GM21723 (cell line): ENCODE data around the gene CLDN14.

ENCODE experiments used
- ATAC-seq: cut with Tn5 transposase; IDR thresholded peaks from one replicate; pipeline ENCODE4 v1.9.1; 2021; ENCODE audit warnings: mild to moderate bottlenecking, moderate library complexity; ENCODE audit not compliant: unreplicated experiment

The CLDN14 gene, protein sequence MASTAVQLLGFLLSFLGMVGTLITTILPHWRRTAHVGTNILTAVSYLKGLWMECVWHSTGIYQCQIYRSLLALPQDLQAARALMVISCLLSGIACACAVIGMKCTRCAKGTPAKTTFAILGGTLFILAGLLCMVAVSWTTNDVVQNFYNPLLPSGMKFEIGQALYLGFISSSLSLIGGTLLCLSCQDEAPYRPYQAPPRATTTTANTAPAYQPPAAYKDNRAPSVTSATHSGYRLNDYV

DNA sequence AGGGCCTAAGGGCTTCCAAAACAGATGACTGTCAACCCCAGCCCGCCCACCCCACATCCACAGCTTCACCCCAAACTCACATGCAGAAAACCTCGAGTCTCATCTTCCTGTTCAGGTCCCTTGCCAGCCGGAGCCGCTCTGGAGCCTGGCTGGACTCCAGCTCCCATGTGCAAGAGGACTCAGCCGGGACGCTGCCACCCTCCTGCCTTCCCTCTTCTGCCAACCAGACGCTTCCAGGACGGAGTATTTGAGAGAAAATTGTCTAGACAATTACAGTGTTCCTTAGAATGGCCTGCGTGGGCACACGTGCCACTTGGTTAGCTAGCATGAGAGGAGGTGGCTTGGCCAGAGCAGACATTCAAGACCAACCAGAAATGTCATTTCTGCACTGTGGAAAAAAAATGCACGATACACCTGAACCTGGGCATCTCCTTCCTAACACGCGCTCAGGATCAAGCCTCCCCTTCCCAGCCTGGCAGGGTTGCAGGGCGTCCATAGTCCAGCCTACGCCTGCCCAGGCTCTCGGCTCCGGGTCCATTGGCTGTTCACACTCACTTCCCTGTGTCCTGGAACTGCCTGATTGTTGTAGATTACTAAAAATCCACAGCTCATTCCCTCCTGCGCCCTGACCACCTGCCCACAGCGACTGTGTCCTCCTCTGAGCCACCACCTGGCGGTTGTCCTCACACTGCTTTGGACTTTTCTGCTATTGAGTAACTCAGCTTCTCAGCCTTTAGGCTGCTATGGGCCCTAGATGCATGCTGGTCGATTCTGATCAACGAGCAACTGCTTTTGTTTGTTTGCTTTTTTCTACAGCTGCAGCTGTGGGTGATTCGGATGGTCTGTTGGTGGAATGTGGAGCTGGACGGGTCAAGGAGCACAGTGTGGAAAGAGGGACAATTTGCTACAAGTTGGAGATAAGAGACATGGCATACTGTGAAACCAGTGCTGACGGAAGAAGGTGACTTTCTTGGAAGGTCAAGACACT is at the start of gene CLDN14:
Gene CLDN14, minus strand, starts transcription at position 708 of the 988 bp plus-strand sequence. CDS start 18,427 bp downstream, outside the sequence.
- no peak for ATAC-seq

DNA sequence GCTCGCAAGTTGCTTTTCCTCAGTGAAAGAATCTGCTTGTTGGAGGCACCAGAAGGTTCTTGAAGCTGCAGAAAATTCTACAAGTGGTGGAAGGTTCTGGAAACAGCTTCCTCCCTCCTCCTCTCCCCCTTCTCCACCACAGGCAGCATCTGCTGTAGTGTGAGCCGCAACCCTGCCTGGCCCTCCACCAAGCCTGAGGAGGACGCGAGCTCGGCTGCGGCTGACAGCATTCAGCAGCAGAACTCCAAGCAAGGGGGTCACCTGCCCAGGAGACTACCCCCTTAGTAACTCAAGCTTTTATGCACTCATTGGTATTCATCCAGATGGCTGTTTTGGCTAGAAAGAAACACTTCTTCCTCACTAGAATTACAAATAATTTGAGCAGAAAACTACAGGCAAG is 48.8 kb upstream of the CLDN14 start:
- no peak for ATAC-seq

DNA sequence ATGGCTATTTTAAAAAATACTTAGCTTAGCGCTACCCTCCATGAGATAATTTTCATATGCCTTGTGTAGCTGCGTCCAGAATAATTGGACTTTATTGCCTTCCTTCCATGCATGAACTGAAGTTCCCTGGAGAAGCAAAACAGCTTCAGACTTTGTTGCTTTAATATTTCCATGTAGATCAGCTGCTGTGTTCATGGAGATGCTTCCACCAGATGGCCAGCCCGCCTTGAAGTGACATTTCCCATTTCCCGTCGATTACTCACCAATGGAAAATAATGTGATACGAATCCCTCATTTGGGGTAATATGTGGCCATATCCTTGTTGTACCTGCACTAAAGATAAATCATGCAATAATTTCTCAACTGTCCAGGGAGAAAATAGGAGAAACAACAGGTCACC is 47.4 kb upstream of the CLDN14 start:
- ATAC-seq = no peak

DNA sequence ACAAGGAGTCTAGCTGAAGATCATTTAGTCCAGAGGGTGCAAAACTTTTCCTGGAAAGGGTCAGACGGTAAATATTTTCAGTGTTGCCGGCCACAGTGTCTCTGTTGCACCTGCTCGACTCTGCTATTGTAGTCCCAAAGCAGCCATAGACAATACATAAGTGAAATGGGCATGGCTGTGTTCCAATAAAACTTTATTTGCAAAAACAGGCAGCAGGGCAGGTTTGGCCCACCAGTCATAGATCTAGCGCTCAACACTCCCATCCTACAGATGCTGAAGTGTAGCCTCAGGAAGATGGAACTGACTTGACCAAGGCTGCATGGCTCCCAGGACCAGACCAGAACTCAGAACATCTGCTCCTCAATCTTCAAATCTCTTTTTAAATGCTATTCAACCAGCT is 46.2 kb upstream of the CLDN14 start:
- ATAC-seq = no peak

DNA sequence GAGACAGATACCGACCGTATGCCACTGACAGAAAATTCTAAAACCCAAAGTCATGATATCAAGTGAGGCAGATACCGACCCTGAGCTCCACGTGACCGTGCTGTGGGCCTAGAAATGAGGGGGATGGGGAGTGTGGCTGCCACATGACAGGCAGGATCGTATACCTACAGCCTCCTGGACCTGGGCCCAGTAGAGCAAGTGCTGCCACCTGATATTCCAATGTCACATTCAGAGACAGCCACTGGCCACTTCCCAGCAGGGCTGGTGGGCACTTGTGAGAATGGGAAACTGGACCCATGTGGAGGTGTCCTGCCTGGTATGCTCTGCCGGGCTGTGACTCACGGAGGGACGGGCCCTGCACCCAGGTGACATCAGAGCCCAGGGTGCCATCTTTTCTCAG is 44.6 kb upstream of the CLDN14 start:
- ATAC-seq = no peak

DNA sequence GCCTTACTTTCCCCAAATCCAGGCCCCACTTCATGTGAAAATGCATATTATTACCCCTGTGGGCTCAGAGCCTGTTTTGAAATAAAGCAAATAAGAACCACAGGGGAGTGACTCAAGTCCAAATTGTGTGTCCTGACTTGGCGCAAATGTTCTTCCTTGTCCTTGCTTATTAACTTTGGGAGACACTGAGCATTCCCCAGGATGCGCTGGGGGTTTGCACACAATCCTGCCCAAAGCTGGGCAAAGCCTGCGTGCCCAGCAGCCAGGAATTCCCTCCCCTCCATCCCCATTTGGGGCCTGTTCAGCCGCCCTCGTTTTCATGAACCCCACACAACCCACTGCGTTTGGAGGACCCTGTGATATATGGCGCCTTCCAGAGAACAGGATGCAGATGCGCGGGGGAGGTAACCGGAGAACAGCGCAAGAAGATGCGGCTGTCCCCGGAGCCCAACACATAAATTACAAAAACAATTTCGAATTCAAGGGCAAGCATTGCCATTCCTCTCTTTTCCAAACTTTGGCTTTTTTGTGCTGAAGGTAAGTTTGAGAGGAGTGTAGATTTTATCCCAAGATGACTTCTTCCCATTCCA is 42.4 kb upstream of the CLDN14 start:
- no peak for ATAC-seq

DNA sequence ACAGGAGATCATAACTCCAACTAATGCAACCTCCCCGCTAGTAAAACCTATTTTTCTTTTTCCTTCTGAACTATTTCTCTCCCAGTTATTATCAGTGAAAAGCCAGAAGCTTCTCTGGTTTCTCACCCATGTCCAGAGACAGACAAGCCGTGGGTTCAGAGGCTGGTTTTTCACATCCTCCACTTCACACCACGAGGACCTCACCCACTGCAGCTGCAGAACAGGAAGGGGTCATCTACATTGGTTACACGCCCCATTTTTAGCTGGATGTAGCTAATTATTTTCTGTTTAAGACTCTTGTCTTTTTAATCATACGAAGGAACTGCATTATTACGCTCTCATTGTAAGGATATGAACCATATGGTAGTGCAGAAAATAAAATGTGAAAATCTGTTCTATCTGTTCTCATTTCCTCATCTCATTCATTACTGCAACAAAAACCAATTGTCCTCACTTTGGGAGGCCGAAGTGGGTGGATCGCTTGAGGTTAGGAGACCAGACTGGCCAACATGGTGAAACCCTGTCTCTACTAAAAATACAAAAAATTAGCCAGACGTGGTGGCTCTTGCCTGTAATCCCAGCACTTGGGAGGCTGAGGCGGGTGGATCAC is 39.1 kb upstream of the CLDN14 start:
- ATAC-seq = no peak

DNA sequence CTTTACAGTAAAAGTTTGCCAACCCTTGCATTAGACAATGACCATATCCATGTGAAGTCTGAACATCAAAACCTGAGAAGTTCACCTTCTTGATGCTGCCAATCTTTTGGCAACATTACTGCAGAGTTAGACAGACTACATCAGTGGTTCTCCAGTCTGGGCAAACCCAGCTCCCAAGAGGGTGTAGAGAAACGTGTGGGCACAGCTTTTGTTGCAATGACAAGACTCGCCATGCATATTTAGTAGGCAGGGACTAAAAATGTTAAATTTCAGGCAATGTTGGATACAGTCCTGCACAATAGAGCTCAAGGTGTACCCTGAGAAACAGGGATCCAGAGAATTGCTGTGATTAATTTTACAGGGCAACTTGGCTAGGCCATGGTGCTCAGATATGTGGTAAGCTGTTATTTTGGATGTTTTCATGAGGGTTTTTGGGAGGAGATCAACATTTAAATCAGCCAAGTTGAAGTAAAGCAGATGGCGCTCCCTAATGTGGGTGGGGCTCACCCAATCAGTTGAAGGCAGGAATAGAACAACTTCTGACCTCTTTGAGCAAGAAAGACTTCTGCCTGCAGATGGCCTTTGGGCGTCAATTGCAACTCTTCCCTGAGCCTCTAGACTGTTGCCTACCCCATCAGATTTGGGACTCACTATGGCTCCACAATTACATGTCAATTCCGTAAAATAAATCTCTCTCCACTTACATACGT is 37.6 kb upstream of the CLDN14 start:
- no peak for ATAC-seq

DNA sequence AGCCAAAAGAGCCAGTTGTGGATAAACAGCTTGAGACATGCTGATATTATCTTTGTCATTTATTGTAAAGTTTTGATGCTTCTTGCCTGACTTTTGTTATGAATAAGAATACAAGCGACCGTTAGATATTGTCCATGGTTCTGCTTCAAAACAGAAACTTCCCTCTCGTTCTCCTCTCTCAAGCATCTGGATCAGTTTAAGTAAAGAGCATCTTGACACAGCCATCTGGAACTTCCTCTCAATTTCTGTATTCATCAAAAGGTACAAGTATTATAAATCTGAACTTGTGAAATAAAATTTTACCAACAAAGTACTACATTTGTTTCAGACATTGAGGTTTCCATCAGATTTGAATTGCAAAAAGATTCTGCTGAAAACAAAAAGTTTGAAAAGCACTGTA is 36.4 kb upstream of the CLDN14 start:
- no peak for ATAC-seq

DNA sequence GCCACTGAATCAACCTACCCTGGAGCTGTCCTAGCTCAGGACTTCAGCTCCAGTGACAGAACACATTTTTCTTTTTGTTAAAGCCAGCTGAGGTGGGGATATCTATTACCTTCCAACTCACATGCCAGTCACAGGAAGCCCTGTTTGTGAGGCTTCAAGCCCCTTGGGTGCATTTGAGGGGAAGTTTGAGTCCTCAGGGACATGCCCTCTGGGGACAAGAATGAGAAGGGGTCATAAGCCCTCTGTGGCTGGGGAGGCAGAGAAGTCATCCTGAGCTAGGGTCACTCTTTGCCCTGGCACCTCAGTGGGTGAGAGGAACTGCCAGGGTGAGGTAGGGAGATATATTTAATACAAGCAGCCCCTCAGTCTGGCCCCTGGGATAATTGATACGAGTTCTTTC is 33.5 kb upstream of the CLDN14 start:
- no peak for ATAC-seq

DNA sequence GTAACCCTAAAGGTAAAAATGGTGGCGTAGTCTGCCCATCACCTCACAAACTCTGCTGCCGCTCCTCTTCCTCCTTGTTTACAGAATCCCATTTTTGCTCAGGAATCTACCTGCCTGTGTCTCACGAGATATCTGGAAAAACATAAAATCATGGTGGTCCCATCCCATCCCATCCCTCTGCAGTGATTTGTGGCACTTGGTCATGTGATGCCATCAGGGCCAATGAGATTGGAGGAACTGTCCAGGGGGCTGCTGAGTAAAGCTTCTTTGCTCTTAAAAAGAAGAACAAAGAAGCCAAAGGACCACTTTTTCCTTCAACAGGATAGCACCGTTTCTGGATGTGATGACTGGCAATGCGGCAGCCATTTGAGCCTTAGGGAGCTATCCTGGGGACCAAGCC is 33.0 kb upstream of the CLDN14 start:
- ATAC-seq = no peak

DNA sequence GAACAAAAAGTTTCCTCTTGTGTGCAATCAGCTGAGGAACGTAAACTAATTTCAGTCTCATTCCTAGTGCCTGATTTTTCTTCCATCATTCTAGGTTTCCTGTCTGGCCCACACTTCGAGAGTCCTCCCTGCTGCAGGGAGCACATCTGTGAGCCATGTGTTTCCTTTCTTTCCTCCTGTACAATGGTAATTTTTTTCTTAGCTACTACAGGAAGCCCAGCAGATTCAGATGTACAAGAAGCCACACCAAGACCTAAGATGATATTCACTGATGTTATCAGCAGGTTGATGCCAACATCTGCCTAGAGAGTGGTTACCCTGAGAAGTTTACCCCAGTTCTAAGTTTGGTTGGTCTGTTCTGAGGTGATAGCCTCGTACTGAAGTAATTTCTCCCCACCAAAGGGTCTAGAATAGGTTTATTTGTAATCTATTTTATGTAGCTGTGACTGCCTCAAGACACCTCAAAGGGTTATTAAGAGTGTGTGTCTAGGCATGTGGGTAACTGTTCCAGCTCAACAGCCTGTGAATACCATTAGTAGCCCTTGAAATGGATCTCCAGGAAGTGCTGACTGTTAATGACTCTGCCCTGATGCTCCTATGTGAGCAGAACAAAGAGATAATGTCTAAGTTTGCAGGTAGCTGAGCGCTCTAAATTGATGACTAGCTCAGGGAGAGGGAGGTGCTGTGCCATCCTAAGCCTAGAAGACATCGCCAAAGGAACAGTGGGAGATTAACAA is 31.7 kb upstream of the CLDN14 start:
- no peak for ATAC-seq

DNA sequence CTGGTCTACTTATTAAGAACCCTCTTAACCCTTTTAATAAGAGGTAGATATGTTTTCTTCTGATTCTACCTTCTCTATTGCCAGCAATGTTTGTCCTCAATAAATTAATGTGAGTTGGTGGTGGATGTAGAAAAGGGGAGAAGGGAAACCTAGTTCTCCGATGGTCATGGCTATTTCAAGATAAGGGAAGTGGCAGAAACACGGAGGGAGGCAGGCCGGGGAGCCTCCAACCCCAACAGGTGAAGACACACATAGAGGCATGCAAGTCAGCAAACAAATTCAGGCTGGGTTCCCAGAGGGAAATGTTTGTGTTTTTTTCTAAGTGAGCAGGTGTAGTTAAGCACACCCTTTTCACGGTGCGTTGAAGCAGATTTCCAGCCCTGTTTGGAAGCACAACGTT is 31.0 kb upstream of the CLDN14 start:
- no peak for ATAC-seq

DNA sequence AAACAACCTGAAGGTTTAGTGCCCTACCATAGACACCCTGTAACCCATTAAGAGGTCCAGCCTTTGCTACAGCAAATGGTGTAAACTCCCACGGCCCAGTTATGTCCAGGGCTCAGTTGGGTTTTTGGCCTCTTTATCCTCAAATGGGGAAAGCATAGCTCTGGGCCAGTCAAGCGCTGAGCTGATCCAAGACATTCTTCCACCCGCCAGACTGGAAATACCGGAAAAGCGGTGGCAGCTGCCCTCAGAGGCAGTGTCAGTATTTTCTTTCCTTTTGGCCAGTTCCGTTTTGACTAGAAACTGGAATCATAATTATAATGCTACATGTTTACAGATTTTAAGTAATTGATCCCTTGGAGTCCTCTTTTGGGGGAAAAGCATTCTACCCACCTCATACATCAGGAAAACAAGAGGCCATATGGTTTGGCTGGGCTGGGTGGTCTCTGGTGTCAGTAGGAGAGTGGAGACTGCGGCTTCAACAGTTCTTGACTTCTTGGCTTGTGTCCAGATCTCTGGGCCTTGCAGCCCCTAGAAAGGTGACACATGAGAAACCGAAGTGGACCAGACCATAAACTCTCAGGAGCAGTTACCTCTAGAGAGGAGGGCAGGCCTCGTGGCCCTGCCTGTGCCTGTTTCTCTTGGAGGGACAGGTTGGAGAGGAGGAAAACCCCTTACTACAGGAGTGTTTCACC is 30.2 kb upstream of the CLDN14 start:
- no peak for ATAC-seq

DNA sequence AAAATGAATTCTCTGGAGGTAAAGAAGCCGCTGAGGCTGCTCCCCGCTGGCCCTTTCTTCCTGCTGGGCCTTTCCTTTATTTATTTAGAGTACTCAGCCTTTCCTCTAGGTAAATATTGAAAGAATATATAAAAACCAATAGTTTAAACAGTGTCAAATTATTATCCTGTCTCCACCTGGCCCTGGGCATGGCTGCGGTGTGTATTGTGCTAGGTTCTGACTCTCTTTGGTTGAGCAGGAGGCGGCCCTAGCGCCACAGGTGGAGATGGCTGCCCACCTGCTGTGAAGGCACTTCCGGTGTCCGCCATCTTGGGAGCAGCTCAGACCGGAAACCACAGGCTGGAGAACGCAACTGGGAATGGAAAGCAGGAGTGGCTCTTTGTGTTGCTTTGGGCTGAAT is 29.0 kb upstream of the CLDN14 start:
- ATAC-seq = no peak

DNA sequence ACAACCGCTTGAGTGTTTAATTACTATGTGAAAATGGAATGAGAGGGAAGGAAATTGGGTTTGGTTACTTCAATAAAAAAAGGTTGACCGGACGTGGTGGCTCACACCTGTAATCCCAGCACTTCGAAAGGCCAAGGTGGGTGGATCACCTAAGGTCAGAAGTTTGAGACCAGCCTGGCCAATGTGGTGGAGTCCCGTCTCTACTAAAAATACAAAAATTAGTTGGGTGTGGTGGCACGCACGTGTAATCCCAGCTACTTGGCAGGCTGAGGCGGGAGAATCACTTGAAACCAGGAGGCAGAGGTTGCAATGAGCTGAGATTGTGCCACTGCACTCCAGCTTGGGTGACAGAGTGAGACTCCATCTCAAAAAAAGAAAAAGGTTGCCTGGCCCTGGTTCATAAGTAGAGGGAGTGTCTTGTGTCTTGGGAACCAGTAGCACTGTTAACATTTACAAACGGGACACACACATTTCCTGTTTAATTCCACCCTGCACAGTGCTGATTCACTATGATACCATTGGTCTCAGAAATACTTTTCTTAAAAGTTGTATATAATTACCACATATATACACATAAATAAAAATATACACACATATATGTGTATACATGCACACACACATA is 27.6 kb upstream of the CLDN14 start:
- ATAC-seq = no peak

DNA sequence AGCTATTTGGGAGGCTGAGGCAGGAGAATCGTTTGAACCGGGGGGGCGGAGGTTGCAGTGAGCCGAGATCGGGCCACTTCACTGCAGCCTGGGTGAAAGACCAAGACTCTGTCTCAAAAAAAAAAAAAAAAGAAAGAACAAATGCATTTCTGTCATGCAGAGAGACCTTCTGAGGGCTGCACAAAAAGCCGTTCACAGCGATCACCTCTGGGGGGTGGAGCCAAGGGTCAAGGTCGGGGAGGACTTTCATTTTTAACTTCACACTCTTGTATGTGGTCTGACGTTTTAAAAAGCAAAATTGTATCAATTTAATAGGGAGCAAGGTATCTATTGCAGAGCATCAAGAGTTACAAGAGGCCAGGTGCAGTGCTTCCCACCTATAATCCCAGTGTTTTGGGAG is 26.6 kb upstream of the CLDN14 start:
- ATAC-seq = no peak

DNA sequence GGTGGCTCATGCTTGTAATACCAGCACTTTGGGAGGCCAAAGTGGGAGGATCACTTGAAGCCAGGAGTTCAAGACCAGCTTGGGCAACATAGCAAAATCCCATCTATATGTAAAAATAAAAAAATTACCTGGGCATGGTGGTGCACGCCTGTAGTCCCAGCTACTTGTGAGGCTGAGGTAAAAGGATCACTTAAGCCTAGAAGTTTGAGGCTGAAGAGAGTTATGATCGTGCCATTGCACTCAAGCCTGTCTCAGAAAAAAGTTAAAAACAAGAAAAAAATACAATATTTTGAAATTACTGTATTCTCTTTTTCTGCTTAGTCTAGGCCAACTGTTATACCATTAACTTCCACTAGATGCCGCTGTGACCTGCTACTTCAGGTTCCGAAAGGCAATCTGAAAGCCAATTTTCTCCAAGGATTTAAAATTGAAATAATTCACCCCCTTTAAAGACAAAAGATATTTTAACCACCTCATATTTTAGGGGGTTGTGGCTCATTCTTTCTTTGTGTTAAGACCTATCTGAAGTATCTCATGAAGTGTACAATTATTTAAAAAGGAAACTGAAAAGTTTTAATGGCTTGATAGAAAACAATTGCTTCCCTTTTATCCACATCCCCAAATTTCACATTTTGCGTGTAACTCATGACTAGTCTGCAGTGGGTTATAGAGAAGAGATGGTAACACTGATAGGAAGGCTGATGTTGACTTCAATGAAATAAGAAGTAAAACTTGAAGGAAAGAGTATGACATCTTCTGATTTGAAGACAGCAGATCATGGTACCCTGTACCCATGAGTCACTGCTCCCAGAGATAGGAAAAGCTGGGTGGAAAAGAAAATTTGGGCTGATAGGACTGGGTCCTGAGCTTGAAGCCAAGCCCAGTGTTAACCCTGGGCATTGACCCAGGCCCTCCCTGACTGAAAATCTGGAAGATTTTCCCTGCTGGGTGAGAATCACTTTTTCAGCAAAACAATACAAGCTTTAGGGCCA is 24.4 kb upstream of the CLDN14 start:
- no peak for ATAC-seq
